A549 (cell line): ENCODE results near the gene MBD1. TPM values are rescaled to one million over a fixed set of nuclear protein-coding genes. Genes with fewer than 3 reads are reported as not detected.
"Not testable (repeated sequence)": the region's sequence is repeated elsewhere in the genome, so short reads cannot be mapped to it uniquely, and the experiment has no call there.

Source experiments
- ATAC-seq, 2 experiments: fragments of 200-7000 bp in 1 of 2; fragments of >200 bp in 1 of 2; cut with Nextera tagmentation in 1 of 2; cut with Tn5 transposase in 1 of 2; 3 replicates each; pipeline versions ENCODE4 v1.8.0 to v1.9.1; 2018 to 2020; ENCODE audit warnings: mild to moderate bottlenecking in 1 of 2, moderate library complexity in 1 of 2
- CTCF ChIA-PET: fragments of 300-600 bp; sonication (Branson Sonifier 250); formaldehyde crosslinking; extraction: SDS; loops from one replicate; lab custom pipeline; 2021; ENCODE audit warnings: antibody characterized with exemption, inconsistent platforms; lab: Yijun Ruan, JAX
- POLR2A ChIA-PET: fragments of 350-600 bp; formaldehyde crosslinking; extraction: SDS; loops from one replicate; lab custom pipeline; 2021; ENCODE audit warnings: antibody characterized with exemption, inconsistent platforms; lab: Yijun Ruan, JAX
- DNase-seq, 2 experiments: peaks; one replicate each; pipeline versions ENCODE4 v3.0.0 to v3.0.0-alpha.2; 2011 to 2016; ENCODE audit warnings: low read depth in 1 of 2, low spot score in 1 of 2
- FAIRE-seq: peaks from 2 replicates; lab custom pipeline; 2011; peaks lifted over from hg19 to GRCh38; lab: Jason Lieb, UNC
- H3K27ac ChIP-seq, 2 experiments: fragments of >200 bp; sonication (Bioruptor Twin); formaldehyde crosslinking; 3 replicates each; pipeline ENCODE4 v1.5.1; 2016 to 2017
- H3K4me1 ChIP-seq: fragments of >200 bp; sonication (Bioruptor Twin); formaldehyde crosslinking; 3 replicates; pipeline ENCODE4 v1.6.1; 2016
- H3K4me2 ChIP-seq: fragments of >200 bp; sonication (Bioruptor Twin); formaldehyde crosslinking; 3 replicates; pipeline ENCODE4 v1.6.1; 2016
- H3K4me3 ChIP-seq: fragments of >200 bp; sonication (Bioruptor Twin); formaldehyde crosslinking; 3 replicates; pipeline ENCODE4 v1.5.1; 2016
- H3K9me3 ChIP-seq: fragments of >200 bp; sonication (Bioruptor Twin); formaldehyde crosslinking; 3 replicates; pipeline ENCODE4 v1.6.1; 2016
- CTCF ChIP-seq: fragments of >200 bp; sonication (Bioruptor Twin); formaldehyde crosslinking; IDR thresholded peaks from 3 replicates; pipeline ENCODE4 v1.5.1; 2016
- E2F6 ChIP-seq: IDR thresholded peaks from 2 replicates; pipeline ENCODE4 v1.6.1; 2012; ENCODE audit warnings: low read depth, borderline replicate concordance
- EHF ChIP-seq: fragments of 250-450 bp; sonication (Bioruptor Pico); IDR thresholded peaks from 2 replicates; pipeline ENCODE4 v1.5.0; 2020; ENCODE audit warnings: mild to moderate bottlenecking
- FOSL2 ChIP-seq, 2 experiments: fragments of 450-650 bp in 1 of 2; fragments of >200 bp in 1 of 2; sonication (Bioruptor Twin) in 1 of 2; formaldehyde crosslinking; IDR thresholded peaks; 2 replicates each; pipeline versions ENCODE4 v1.5.0 to v1.6.1; 2016 to 2020; ENCODE audit warnings: mild to moderate bottlenecking in 1 of 2, moderate library complexity in 1 of 2
- HOXA7 ChIP-seq: fragments of 250-450 bp; sonication (Bioruptor Pico); IDR thresholded peaks from 2 replicates; pipeline ENCODE4 v1.5.0; 2020; ENCODE audit warnings: mild to moderate bottlenecking, moderate library complexity
- NFE2L2 ChIP-seq: fragments of 150-350 bp; conservative IDR thresholded peaks from 2 replicates; pipeline ENCODE4 v1.6.1; 2014; ENCODE audit warnings: low read length
- POLR2A ChIP-seq: IDR thresholded peaks from 2 replicates; pipeline ENCODE4 v1.6.1; 2012; ENCODE audit warnings: mild to moderate bottlenecking, low read length
- ZC3H11A ChIP-seq: fragments of 450-650 bp; IDR thresholded peaks from 2 replicates; pipeline ENCODE4 v1.6.1; 2014; ENCODE audit warnings: antibody characterized with exemption, mild to moderate bottlenecking
- ZFP36 ChIP-seq: fragments of 450-650 bp; IDR thresholded peaks from 2 replicates; pipeline ENCODE4 v1.6.1; 2014; ENCODE audit warnings: borderline replicate concordance; ENCODE audit not compliant: partially characterized antibody
- ZNF302 ChIP-seq: fragments of 250-450 bp; sonication (Bioruptor Pico); IDR thresholded peaks from 2 replicates; pipeline ENCODE4 v1.9.0; 2021; ENCODE audit warnings: inconsistent platforms, mild to moderate bottlenecking, moderate library complexity
- WGBS: methylation state at CpG from one replicate; pipeline ENCODE4 v1.1.6; 2017; ENCODE audit errors: missing lambda C conversion rate; 5-methylcytosine and 5-hydroxymethylcytosine counted together
- polyA plus RNA-seq, 4 experiments: library from polyadenylated mRNA; depleted of rRNA in 3 of 4; stranded (reverse); fragments of >200 nt; fragmentation: RNase III in 1 of 4; extraction: RNeasy Plus Mini Kit Qiagen cat#74134 plus additional on column Dnase treatment in 1 of 4; gene quantifications; 2 replicates in 3 of 4; 3 replicates in 1 of 4; pipeline ENCODE4 v1.2.3, GENCODE V29; 2011 to 2017
- small RNA-seq, 6 experiments: library from RNA; depleted of rRNA; stranded (forward); fragments of <200 nt; gene quantifications; one replicate each; pipeline ENCODE3, GENCODE V24; 2012

Gene MBD1
- polyA plus RNA-seq, 2 of the 4 experiments (the other 2 are of a cell fraction): 27.9 to 28.6 TPM

- POLR2A ChIA-PET: no interaction called here
- CTCF ChIA-PET: interaction anchor here (0.9 to 2.0 kb wide), 2 partner anchors 36 to 119 kb away, joined by 3 to 7 read pairs; no protein-coding TSS in a partner anchor
- H3K27ac ChIP-seq: no peak overlapping the region
Measured at GRCh38 chr18:50240080-50240563, 41.2 kb downstream of the MBD1 start.

GRCh38 chr18:50232419-50232818 lies 48.9 kb downstream of the MBD1 start:
- H3K4me1 ChIP-seq: no peaks in the 10 kb centered on the region
- CTCF ChIA-PET: no interaction called here

More at GRCh38 chr18:50240080-50240563, 41.2 kb downstream of the MBD1 start:
- ATAC-seq: no peak
- Histone ChIP-seq H3K9me3 (no peaks in the 10 kb centered on the region), H3K4me3 (no peak overlapping the region), H3K4me2 (no peak overlapping the region), H3K4me1 (no peaks in the 10 kb centered on the region)
- DNase-seq: peak in 1 of 2 experiments; percentile 32
- TF ChIP-seq ZNF302: no peak
- TF ChIP-seq E2F6: no peak
- TF ChIP-seq FOSL2 (IDR thresholded peaks at IDR 0.05): no peak
- TF ChIP-seq FOSL2 (CRISPR knock-in tag; IDR thresholded peaks at IDR 0.05): 0 out of 2 replicates have a peak, but pooled peaks have one; percentile 10
- TF ChIP-seq EHF (CRISPR knock-in tag): no peak
- no peak for TF ChIP-seq NFE2L2
- no peak for TF ChIP-seq HOXA7 (CRISPR knock-in tag)
- no peak for FAIRE-seq
- WGBS: 34% methylated on average over 3 of the region's 3 CpGs

GRCh38 chr18:50231621-50232020 lies 49.7 kb downstream of the MBD1 start:
- TF ChIP-seq ZFP36 (no peak), CTCF (no peak)
- DNase-seq: no peak
- FAIRE-seq: no peak

More at GRCh38 chr18:50232419-50232818, 48.9 kb downstream of the MBD1 start:
- no peak overlapping the region for H3K4me2 ChIP-seq
- no peaks in the 10 kb centered on the region for H3K9me3 ChIP-seq
- H3K27ac ChIP-seq: no peak overlapping the region
- WGBS: 7% methylated on average over 2 of the region's 2 CpGs
- DNase-seq: no peak
- FAIRE-seq: no peak
- TF ChIP-seq ZC3H11A (no peak), E2F6 (no peak), POLR2A (no peak)
- POLR2A ChIA-PET: no interaction called here
- H3K4me3 ChIP-seq: no peak overlapping the region
- ATAC-seq: no peak

GRCh38 chr18:50220249-50220648 lies 61.1 kb downstream of the MBD1 start:
- DNase-seq, POLR2A ChIA-PET, FAIRE-seq, H3K4me1 ChIP-seq, H3K4me2 ChIP-seq, ATAC-seq, H3K4me3 ChIP-seq, H3K27ac ChIP-seq, H3K9me3 ChIP-seq: not testable (repeated sequence)
- 29% methylated on average over 4 of the region's 4 CpGs for whole genome bisulfite sequencing
- CTCF ChIA-PET: interaction anchor here (2.2 to 6.4 kb wide), 3 partner anchors 16 to 209 kb away, joined by 7 to 69 read pairs (median 10); no protein-coding TSS in a partner anchor

More at GRCh38 chr18:50231621-50232020, 49.7 kb downstream of the MBD1 start:
- POLR2A ChIA-PET: no interaction called here
- no peak for ATAC-seq
- Histone ChIP-seq H3K27ac (no peak overlapping the region), H3K4me2 (no peak overlapping the region), H3K4me1 (no peaks in the 10 kb centered on the region), H3K9me3 (no peaks in the 10 kb centered on the region), H3K4me3 (no peak overlapping the region)
- CTCF ChIA-PET: interaction anchor here (1.4 to 2.3 kb wide), 2 partner anchors 13 to 36 kb away, joined by 3 to 8 read pairs; no protein-coding TSS in a partner anchor
- WGBS: 29% methylated on average over 4 of the region's 4 CpGs

Small RNAs within 50 kb of the gene (small RNA-seq; reads per million reads assigned to genes)
- gene RNA5SP458: 0 reads per million in 6 experiments

Other genes with a start within 250 kb of the MBD1 start
- 18.4 and 20.8 TPM in 2 replicates for gene MYO5B, start 86.4 kb downstream of the MBD1 start, polyA plus RNA-seq (2011; rRNA removed)
- 6.4 to 9.4 TPM (median 6.9 TPM) in 3 replicates for gene MYO5B, start 86.4 kb downstream of the MBD1 start, polyA plus RNA-seq (2017; fragmentation: RNase III; extraction: RNeasy Plus Mini Kit Qiagen cat#74134 plus additional on column Dnase treatment)
- 0.38 and 0.66 TPM in 2 replicates for gene CFAP53, start 15.0 kb downstream of the MBD1 start, polyA plus RNA-seq (2011; rRNA removed)
- 0.45 to 0.55 TPM (median 0.54 TPM) in 3 replicates for gene CFAP53, start 15.0 kb downstream of the MBD1 start, polyA plus RNA-seq (2017; fragmentation: RNase III; extraction: RNeasy Plus Mini Kit Qiagen cat#74134 plus additional on column Dnase treatment)
- 19.1 and 21.2 TPM in 2 replicates for gene CXXC1, start 6.2 kb upstream of the MBD1 start, polyA plus RNA-seq (2011; rRNA removed)
- 51.2 to 57.4 TPM (median 54.3 TPM) in 3 replicates for gene CXXC1, start 6.2 kb upstream of the MBD1 start, polyA plus RNA-seq (2017; fragmentation: RNase III; extraction: RNeasy Plus Mini Kit Qiagen cat#74134 plus additional on column Dnase treatment)
- gene SKA1, start 93.5 kb upstream of the MBD1 start, polyA plus RNA-seq (2011; rRNA removed): 18.8 and 24.3 TPM in 2 replicates
- gene SKA1, start 93.5 kb upstream of the MBD1 start, polyA plus RNA-seq (2017; fragmentation: RNase III; extraction: RNeasy Plus Mini Kit Qiagen cat#74134 plus additional on column Dnase treatment): 11.9 to 15.2 TPM (median 12.5 TPM) in 3 replicates